Kidney (tissue), 14 donors: ENCODE data around the gene PSMB1. TPM values are rescaled to one million over a fixed set of nuclear protein-coding genes. Genes with fewer than 3 reads are reported as not detected.
"Not testable (repeated sequence)": the region's sequence is repeated elsewhere in the genome, so short reads cannot be mapped to it uniquely, and the experiment has no call there.

ENCODE experiments used
- DNase-seq, 5 donors: peaks; one replicate each; pipeline ENCODE4 v3.0.0-alpha.2; 2013 to 2020
- FAIRE-seq: peaks from 2 replicates; lab custom pipeline; 2012; peaks lifted over from hg19 to GRCh38; lab: Jason Lieb, UNC
- H3K27ac ChIP-seq, 2 donors: one replicate each; pipeline ENCODE4 v1.7.0; 2013; ENCODE audit warnings: low read depth in 2 of 2, low read length in 2 of 2, inconsistent platforms in 1 of 2
- H3K27me3 ChIP-seq: one replicate; pipeline ENCODE4 v1.7.1; 2013; ENCODE audit warnings: low read length, inconsistent platforms; ENCODE audit not compliant: control insufficient read depth, insufficient read depth
- H3K36me3 ChIP-seq, 3 donors: one replicate each; pipeline versions ENCODE4 v1.7.0 to v1.7.1; 2013; ENCODE audit warnings: low read length in 3 of 3, control low read depth in 1 of 3, inconsistent platforms in 1 of 3; ENCODE audit not compliant: insufficient read depth in 3 of 3, control insufficient read depth in 2 of 3
- H3K4me1 ChIP-seq, 3 donors: one replicate each; pipeline versions ENCODE4 v1.7.0 to v1.7.1; 2013; ENCODE audit warnings: low read length in 3 of 3, inconsistent platforms in 1 of 3, low read depth in 1 of 3; ENCODE audit not compliant: control insufficient read depth in 2 of 3, insufficient read depth in 2 of 3
- H3K4me3 ChIP-seq, 3 donors: one replicate each; pipeline versions ENCODE4 v1.7.0 to v1.8.1; 2013; ENCODE audit warnings: low read length in 3 of 3, control low read depth in 1 of 3, inconsistent platforms in 1 of 3
- H3K9ac ChIP-seq, 3 donors: one replicate each; pipeline versions ENCODE4 v1.7.0 to v1.7.1; 2013; ENCODE audit warnings: low read length in 3 of 3, control low read depth in 1 of 3, inconsistent platforms in 1 of 3
- H3K9me3 ChIP-seq, 3 donors: one replicate each; pipeline versions ENCODE4 v1.7.0 to v1.7.1; 2013; ENCODE audit warnings: low read length in 3 of 3, control low read depth in 1 of 3, inconsistent platforms in 1 of 3; ENCODE audit not compliant: control insufficient read depth in 2 of 3, insufficient read depth in 1 of 3
- intact Hi-C: fragments of 100-400 bp; cut with DNase I; formaldehyde crosslinking; loops from one replicate; pipeline ENCODE4 v1.11.1; 2022
- polyA plus RNA-seq: library from polyadenylated mRNA; stranded (reverse); fragments of 350-450 nt; fragmentation: Illumina TruSeq; extraction: RNeasy Lipid Tissue Mini Kit (QIAGEN cat#74804); gene quantifications from one replicate; pipeline ENCODE4 v1.2.3, GENCODE V29; 2014; ENCODE audit warnings: low read depth, low replicate concordance; ENCODE audit not compliant: insufficient read depth
- total RNA-seq: library from RNA; stranded (reverse); fragmentation: NEBNext Ultra II Directional; extraction: Animal tissue kit (Norgen Biotek cat#: 25700); gene quantifications from one replicate; pipeline ENCODE4 v1.2.1, GENCODE V29; 2021
- TF ChIP-seq, protein P1 (sequence below): IDR thresholded peaks from 3 replicates; pipeline ENCODE4 v1.5.1; 2012; ENCODE audit warnings: mild to moderate bottlenecking, moderate library complexity, borderline replicate concordance; ENCODE audit not compliant: insufficient read depth; ENCODE audit errors: extremely low read depth
- donor health status: control.
- donor health status: control.
- donor health status: control.
- donor health status: control.
- donor health status: control.
- donor health status: DM: yes; HTN: yes; CAD: no.
- donor health status: Normal renal cell carcinoma (clear cell type).

PSMB1 gene
- total and polyA plus RNA-seq, 2 donors from 2014 or later = 132 to 309 TPM

DNA sequence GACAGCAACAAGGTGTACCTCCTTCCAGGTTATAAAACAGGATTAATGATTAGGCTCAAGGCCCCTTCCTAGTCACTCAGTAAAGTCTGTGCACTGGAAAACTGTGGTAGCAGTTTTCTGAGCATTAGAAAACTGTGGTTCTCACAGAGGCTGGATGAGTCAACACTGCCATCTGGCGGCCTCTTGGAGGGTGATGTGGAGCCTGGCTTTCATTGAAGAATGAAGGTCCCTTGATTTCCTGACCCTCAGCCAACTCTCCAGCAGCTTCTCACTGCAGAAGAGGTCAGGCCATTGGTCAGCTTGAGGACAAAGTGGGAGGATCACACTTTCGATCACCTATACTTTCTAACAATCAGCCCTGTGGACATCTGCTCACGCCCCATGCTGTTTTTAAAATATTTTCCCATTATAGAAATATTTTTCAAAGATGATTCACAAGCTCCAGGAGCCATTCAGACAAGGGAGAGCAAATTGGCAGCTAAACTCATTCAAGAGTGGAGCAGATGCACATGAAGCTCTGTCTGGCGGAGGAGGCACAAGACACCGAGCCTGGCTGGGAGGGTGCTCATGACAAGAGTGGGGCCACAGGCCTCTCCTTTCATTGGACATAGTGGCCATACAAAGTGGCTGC, 23.2 kb downstream of the PSMB1 start:
- DNase-seq = peak; percentile 82 to 94 (median 86)
- Histone ChIP-seq H3K27ac (no peak overlapping the region), H3K9ac (no peak overlapping the region), H3K36me3 (peaks cover 0 to 15% (median 6%) of the 10 kb centered on the region in 3 donors), H3K27me3 (no peaks in the 10 kb centered on the region), H3K4me1 (peaks cover 0 to 2% (median 0%) of the 10 kb centered on the region in 3 donors), H3K9me3 (no peaks in the 10 kb centered on the region), H3K4me3 (no peak overlapping the region)
- peak; percentile 32 for FAIRE-seq
- intact Hi-C loops = no loop called here
- TF ChIP-seq, protein P1, sequence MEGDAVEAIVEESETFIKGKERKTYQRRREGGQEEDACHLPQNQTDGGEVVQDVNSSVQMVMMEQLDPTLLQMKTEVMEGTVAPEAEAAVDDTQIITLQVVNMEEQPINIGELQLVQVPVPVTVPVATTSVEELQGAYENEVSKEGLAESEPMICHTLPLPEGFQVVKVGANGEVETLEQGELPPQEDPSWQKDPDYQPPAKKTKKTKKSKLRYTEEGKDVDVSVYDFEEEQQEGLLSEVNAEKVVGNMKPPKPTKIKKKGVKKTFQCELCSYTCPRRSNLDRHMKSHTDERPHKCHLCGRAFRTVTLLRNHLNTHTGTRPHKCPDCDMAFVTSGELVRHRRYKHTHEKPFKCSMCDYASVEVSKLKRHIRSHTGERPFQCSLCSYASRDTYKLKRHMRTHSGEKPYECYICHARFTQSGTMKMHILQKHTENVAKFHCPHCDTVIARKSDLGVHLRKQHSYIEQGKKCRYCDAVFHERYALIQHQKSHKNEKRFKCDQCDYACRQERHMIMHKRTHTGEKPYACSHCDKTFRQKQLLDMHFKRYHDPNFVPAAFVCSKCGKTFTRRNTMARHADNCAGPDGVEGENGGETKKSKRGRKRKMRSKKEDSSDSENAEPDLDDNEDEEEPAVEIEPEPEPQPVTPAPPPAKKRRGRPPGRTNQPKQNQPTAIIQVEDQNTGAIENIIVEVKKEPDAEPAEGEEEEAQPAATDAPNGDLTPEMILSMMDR = peak; percentile 87

DNA sequence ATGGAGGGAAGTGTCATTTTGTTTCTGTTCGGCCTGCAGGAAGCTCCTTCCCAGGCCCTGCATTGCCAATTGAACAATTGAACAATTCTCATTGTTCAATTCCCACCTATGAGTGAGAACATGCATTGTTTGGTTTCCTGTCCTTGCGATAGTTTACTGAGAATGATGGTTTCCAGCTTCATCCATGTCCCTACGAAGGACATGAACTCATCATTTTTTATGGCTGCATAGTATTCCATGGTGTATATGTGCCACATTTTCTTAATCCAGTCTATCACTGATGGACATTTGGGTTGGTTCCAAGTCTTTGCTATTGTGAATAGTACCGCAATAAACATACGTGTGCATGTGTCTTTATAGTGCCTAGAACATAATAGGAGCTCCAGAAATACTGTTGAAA, 25.1 kb downstream of the PSMB1 start:
- H3K4me1 ChIP-seq, FAIRE-seq, H3K27ac ChIP-seq, H3K4me3 ChIP-seq, H3K9ac ChIP-seq, intact Hi-C loops, H3K9me3 ChIP-seq, H3K27me3 ChIP-seq, H3K36me3 ChIP-seq, DNase-seq: not testable (repeated sequence)

DNA sequence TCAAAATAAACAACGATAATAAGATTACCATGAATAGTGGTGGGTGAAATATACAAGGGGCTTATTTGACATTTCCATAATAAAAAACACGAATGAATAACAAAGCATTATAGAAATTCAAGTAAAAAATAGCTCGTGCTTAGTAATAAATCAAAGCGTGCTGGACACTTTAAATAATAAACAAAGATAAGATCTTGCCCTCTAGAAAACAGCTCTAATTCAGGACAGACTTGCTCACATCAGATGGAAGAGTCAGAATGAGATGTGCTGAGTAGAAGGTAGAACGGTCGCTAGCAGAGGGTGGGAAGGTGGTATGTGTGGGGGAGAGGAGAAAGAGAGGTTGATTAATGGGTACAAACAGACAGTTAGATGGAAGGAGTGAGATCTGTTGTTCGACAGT, 27.3 kb downstream of the PSMB1 start:
- intact Hi-C loops = no loop called here
- no peak overlapping the region for H3K4me3 ChIP-seq

DNA sequence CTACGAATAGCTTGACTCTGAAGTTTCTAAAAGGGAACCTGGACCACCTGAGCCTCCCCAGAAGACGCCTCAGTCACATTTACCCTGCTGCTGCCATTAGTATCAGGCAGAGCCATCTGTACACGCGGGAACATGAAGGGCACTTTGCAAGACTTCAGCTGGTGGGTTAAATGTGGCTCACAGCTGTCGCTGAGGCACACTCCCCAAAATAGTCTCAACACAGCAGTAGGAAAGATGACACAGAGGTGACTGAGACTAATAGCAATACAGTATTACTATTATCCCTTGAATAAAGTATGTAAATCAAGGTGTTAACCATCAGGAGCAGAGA, 29.0 kb downstream of the PSMB1 start:
- intact Hi-C loops = no loop called here
- FAIRE-seq = no peak

More for the DNA sequence above, 27.3 kb downstream of the PSMB1 start:
- Histone ChIP-seq H3K27ac (no peak overlapping the region), H3K9me3 (no peaks in the 10 kb centered on the region), H3K4me1 (peaks cover 0 to 4% (median 0%) of the 10 kb centered on the region in 3 donors), H3K36me3 (no peaks in the 10 kb centered on the region), H3K27me3 (no peaks in the 10 kb centered on the region), H3K9ac (no peak overlapping the region)
- FAIRE-seq (no peak), DNase-seq (no peak)
- TF ChIP-seq, protein P1 = no peak

More for the DNA sequence above, 29.0 kb downstream of the PSMB1 start:
- H3K4me3 ChIP-seq = no peak overlapping the region
- peaks cover 0 to 2% (median 0%) of the 10 kb centered on the region in 3 donors for H3K4me1 ChIP-seq
- TF ChIP-seq, protein P1 = no peak
- no peaks in the 10 kb centered on the region for H3K36me3 ChIP-seq
- H3K9ac ChIP-seq = no peak overlapping the region
- H3K27me3 ChIP-seq = no peaks in the 10 kb centered on the region
- no peak for DNase-seq
- H3K27ac ChIP-seq = no peak overlapping the region
- peaks cover 0 to 1% (median 0%) of the 10 kb centered on the region in 3 donors for H3K9me3 ChIP-seq
